ENCODE results near the gene KRTAP5-9.
"Not testable (repeated sequence)": the region's sequence is repeated elsewhere in the genome, so short reads cannot be mapped to it uniquely, and the experiment has no call there.

The KRTAP5-9 gene

GRCh38 chr11:71579513-71579912 lies 31.3 kb downstream of the KRTAP5-9 start:
- not testable (repeated sequence) for H3K27me3 ChIP-seq (ENCODE audit: insufficient read depth, low read length, poor library complexity); DNase-seq; H2AK5ac ChIP-seq (ENCODE audit: low read length); H2BK15ac ChIP-seq (replicated peaks; ENCODE audit: low read depth); H4K8ac ChIP-seq (ENCODE audit: low read depth, low read length); H3K23ac ChIP-seq (ENCODE audit: low read length); H3K27ac ChIP-seq (ENCODE audit: low read depth, low read length); H3K4me2 ChIP-seq (ENCODE audit: low read length); H3K56ac ChIP-seq (ENCODE audit: low read length); H3K79me2 ChIP-seq (ENCODE audit: control insufficient read depth, insufficient read depth, low read length); H3K36me3 ChIP-seq (ENCODE audit: control insufficient read depth, insufficient read depth, low read length); H3K4ac ChIP-seq (ENCODE audit: low read depth, low read length); H3K18ac ChIP-seq (ENCODE audit: low read length); H3K79me1 ChIP-seq (ENCODE audit: low read length); H2BK5ac ChIP-seq (ENCODE audit: low read length); H3K4me3 ChIP-seq (ENCODE audit: low read length); H3K4me1 ChIP-seq (ENCODE audit: control insufficient read depth, low read depth, low read length); H3K9ac ChIP-seq (ENCODE audit: low read length); H2BK120ac ChIP-seq (ENCODE audit: low read depth, low read length); H4K5ac ChIP-seq (ENCODE audit: low read length)
- no CpG with 5 or more reads among the region's 7 CpGs for WGBS (ENCODE audit: extremely low coverage, insufficient coverage, low lambda C conversion rate)

DNA sequence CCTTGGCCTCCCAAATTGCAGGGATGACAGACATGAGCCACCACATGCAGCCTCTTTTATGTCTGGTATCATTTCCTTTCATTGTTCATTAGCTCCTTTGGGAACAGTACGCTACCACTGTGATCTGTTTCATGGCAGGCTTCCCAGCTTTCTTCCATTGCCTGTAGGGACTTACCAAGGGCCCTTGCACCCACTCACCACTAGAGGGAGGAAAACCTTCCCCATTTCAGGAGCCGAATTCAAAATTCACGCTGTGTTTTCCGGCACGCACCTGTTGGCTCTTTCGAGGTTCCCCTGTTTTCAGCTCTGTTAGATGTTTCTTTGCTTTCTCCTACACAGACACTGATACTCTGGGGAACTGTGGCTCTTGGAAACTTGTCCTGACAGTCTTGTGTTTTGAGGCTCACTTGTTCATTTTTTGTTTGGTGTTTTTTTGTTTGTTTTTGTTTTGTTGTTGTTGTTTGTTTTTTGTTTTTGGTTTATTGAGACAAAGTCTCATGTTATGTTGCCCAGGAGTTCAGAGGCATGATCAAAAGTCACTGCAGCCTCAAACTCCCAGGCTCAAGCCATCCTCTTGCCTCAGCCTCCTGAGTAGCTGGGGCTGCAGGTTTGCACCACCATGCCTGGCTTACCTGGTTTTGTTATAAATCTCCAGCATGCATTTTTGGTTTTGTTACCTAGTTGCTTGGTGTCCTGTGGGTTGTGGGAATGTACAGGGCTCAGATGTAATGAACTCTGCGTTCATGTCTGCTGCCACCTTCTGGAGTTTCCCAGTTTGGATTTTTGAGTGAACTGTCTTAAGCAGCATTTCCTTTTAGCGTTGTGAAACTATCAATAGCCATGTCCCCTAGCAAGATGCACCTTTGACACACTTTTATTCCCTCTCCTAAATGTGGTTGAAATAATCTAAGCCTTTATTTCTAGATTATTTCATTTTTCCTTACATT lies 32.1 kb downstream of the KRTAP5-9 start:
- no peak overlapping the region for H3K23ac ChIP-seq (ENCODE audit: low read length)
- H3K4me3 ChIP-seq (ENCODE audit: low read length), result no peak overlapping the region
- H3K4ac ChIP-seq (ENCODE audit: low read depth, low read length), result no peak overlapping the region
- no peak overlapping the region for H2BK15ac ChIP-seq (replicated peaks; ENCODE audit: low read depth)
- H4K5ac ChIP-seq (ENCODE audit: low read length), result no peak overlapping the region
- H3K4me1 ChIP-seq (ENCODE audit: control insufficient read depth, low read depth, low read length), result no peaks in the 10 kb centered on the region
- no peak overlapping the region for H3K18ac ChIP-seq (ENCODE audit: low read length)
- no peaks in the 10 kb centered on the region for H3K36me3 ChIP-seq (ENCODE audit: control insufficient read depth, insufficient read depth, low read length)
- no peaks in the 10 kb centered on the region for H3K27me3 ChIP-seq (ENCODE audit: insufficient read depth, low read length, poor library complexity)
- H3K79me2 ChIP-seq (ENCODE audit: control insufficient read depth, insufficient read depth, low read length), result no peaks in the 10 kb centered on the region
- DNase-seq, result peak; percentile 69
- no peaks in the 10 kb centered on the region for H3K79me1 ChIP-seq (ENCODE audit: low read length)
- WGBS (ENCODE audit: extremely low coverage, insufficient coverage, low lambda C conversion rate), result no CpG with 5 or more reads among the region's 8 CpGs
- H2BK120ac ChIP-seq (ENCODE audit: low read depth, low read length), result no peak overlapping the region
- no peak overlapping the region for H3K56ac ChIP-seq (ENCODE audit: low read length)
- no peak overlapping the region for H3K27ac ChIP-seq (ENCODE audit: low read depth, low read length)
- H4K8ac ChIP-seq (ENCODE audit: low read depth, low read length), result no peak overlapping the region
- no peak overlapping the region for H3K9ac ChIP-seq (ENCODE audit: low read length)
- no peak overlapping the region for H2AK5ac ChIP-seq (ENCODE audit: low read length)
- no peak overlapping the region for H2BK5ac ChIP-seq (ENCODE audit: low read length)
- H3K4me2 ChIP-seq (ENCODE audit: low read length), result no peak overlapping the region

GRCh38 chr11:71581826-71582225 lies 33.6 kb downstream of the KRTAP5-9 start:
- Histone ChIP-seq H3K4me2 (ENCODE audit: low read length) (no peak overlapping the region), H2BK5ac (ENCODE audit: low read length) (no peak overlapping the region), H2AK5ac (ENCODE audit: low read length) (no peak overlapping the region), H3K18ac (ENCODE audit: low read length) (no peak overlapping the region), H3K23ac (ENCODE audit: low read length) (no peak overlapping the region), H3K9ac (ENCODE audit: low read length) (no peak overlapping the region), H3K79me1 (ENCODE audit: low read length) (no peaks in the 10 kb centered on the region), H3K56ac (ENCODE audit: low read length) (no peak overlapping the region), H2BK120ac (ENCODE audit: low read depth, low read length) (no peak overlapping the region), H4K5ac (ENCODE audit: low read length) (no peak overlapping the region), H3K4ac (ENCODE audit: low read depth, low read length) (no peak overlapping the region), H3K4me1 (ENCODE audit: control insufficient read depth, low read depth, low read length) (no peaks in the 10 kb centered on the region), H2BK15ac (replicated peaks; ENCODE audit: low read depth) (no peak overlapping the region), H3K27me3 (ENCODE audit: insufficient read depth, low read length, poor library complexity) (no peaks in the 10 kb centered on the region), H3K4me3 (ENCODE audit: low read length) (no peak overlapping the region), H3K36me3 (ENCODE audit: control insufficient read depth, insufficient read depth, low read length) (no peaks in the 10 kb centered on the region), H3K79me2 (ENCODE audit: control insufficient read depth, insufficient read depth, low read length) (no peaks in the 10 kb centered on the region), H4K8ac (ENCODE audit: low read depth, low read length) (no peak overlapping the region), H3K27ac (ENCODE audit: low read depth, low read length) (no peak overlapping the region)
- no peak for DNase-seq
- no CpG with 5 or more reads among the region's 4 CpGs for WGBS (ENCODE audit: extremely low coverage, insufficient coverage, low lambda C conversion rate)

GRCh38 chr11:71582309-71582895 lies 34.2 kb downstream of the KRTAP5-9 start, which contains the start of gene KRTAP5-11:
KRTAP5-11 (minus strand) TSS chr11:71582875; CDS start chr11:71582837, 38 bp downstream.
- Histone ChIP-seq H4K8ac (ENCODE audit: low read depth, low read length) (no peak within 1 kb of the TSS), H3K18ac (ENCODE audit: low read length) (no peak within 1 kb of the TSS), H3K27ac (ENCODE audit: low read depth, low read length) (no peak within 1 kb of the TSS), H3K56ac (ENCODE audit: low read length) (no peak within 1 kb of the TSS), H3K4me2 (ENCODE audit: low read length) (no peak within 1 kb of the TSS), H3K9ac (ENCODE audit: low read length) (no peak within 1 kb of the TSS), H3K4me1 (ENCODE audit: control insufficient read depth, low read depth, low read length) (no peaks in the 10 kb centered on the region), H3K27me3 (ENCODE audit: insufficient read depth, low read length, poor library complexity) (no peaks in the 10 kb centered on the region), H3K4ac (ENCODE audit: low read depth, low read length) (no peak within 1 kb of the TSS), H3K4me3 (ENCODE audit: low read length) (no peak within 1 kb of the TSS), H3K23ac (ENCODE audit: low read length) (no peak within 1 kb of the TSS), H2BK5ac (ENCODE audit: low read length) (no peak within 1 kb of the TSS), H2AK5ac (ENCODE audit: low read length) (no peak within 1 kb of the TSS), H3K79me1 (ENCODE audit: low read length) (no peaks in the 10 kb centered on the region), H2BK120ac (ENCODE audit: low read depth, low read length) (no peak within 1 kb of the TSS), H2BK15ac (replicated peaks; ENCODE audit: low read depth) (no peak within 1 kb of the TSS), H4K5ac (ENCODE audit: low read length) (no peak within 1 kb of the TSS), H3K79me2 (ENCODE audit: control insufficient read depth, insufficient read depth, low read length) (no peaks in the 10 kb centered on the region), H3K36me3 (ENCODE audit: control insufficient read depth, insufficient read depth, low read length) (no peaks in the 10 kb centered on the region)
- DNase-seq, result no peak
- no CpG with 5 or more reads among the region's 3 CpGs for WGBS (ENCODE audit: extremely low coverage, insufficient coverage, low lambda C conversion rate)

DNA sequence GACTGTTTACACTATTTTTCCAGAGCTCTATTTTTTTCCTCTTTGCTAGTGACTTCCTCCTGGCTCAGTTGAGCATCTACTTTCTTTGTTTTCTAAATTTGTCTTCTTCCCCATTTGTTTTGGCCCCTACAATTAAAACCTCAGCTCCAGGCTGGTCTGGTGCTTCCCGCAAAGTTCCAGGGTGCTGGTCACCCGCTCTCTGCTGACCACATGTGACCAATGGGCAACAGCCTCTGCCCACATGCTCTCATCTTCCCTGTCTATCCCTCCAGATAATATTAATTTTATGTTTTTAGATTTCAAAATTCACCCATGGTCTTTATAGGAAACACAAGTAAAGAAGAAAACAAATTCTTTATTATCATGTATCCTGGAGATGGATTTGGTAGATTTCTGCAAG lies 34.7 kb downstream of the KRTAP5-9 start:
- not testable (repeated sequence) for H3K4ac ChIP-seq (ENCODE audit: low read depth, low read length); H3K4me2 ChIP-seq (ENCODE audit: low read length); H3K79me1 ChIP-seq (ENCODE audit: low read length); H3K18ac ChIP-seq (ENCODE audit: low read length); H3K4me3 ChIP-seq (ENCODE audit: low read length); H4K5ac ChIP-seq (ENCODE audit: low read length); H3K23ac ChIP-seq (ENCODE audit: low read length); H2BK15ac ChIP-seq (replicated peaks; ENCODE audit: low read depth); H2AK5ac ChIP-seq (ENCODE audit: low read length); H3K56ac ChIP-seq (ENCODE audit: low read length); H3K4me1 ChIP-seq (ENCODE audit: control insufficient read depth, low read depth, low read length); H3K27ac ChIP-seq (ENCODE audit: low read depth, low read length); H2BK5ac ChIP-seq (ENCODE audit: low read length); H2BK120ac ChIP-seq (ENCODE audit: low read depth, low read length); H4K8ac ChIP-seq (ENCODE audit: low read depth, low read length); H3K36me3 ChIP-seq (ENCODE audit: control insufficient read depth, insufficient read depth, low read length); H3K27me3 ChIP-seq (ENCODE audit: insufficient read depth, low read length, poor library complexity); H3K9ac ChIP-seq (ENCODE audit: low read length); DNase-seq; H3K79me2 ChIP-seq (ENCODE audit: control insufficient read depth, insufficient read depth, low read length)
- whole genome bisulfite sequencing (ENCODE audit: extremely low coverage, insufficient coverage, low lambda C conversion rate), result no CpG with 5 or more reads among the region's 2 CpGs
